GM18519 (cell line): ENCODE results near the gene PDCD1.

ENCODE experiments used
- ATAC-seq: cut with Tn5 transposase; IDR thresholded peaks from one replicate; pipeline ENCODE4 v1.9.1; 2021; ENCODE audit warnings: mild to moderate bottlenecking, moderate library complexity; ENCODE audit not compliant: unreplicated experiment, low FRiP score

The PDCD1 gene

GRCh38 chr2:241853651-241854341, 4.9 kb downstream of the PDCD1 start:
- no peak for ATAC-seq

- no peak for ATAC-seq
These were observed 5.6 kb downstream of the PDCD1 start for GRCh38 chr2:241852981-241853631.

DNA sequence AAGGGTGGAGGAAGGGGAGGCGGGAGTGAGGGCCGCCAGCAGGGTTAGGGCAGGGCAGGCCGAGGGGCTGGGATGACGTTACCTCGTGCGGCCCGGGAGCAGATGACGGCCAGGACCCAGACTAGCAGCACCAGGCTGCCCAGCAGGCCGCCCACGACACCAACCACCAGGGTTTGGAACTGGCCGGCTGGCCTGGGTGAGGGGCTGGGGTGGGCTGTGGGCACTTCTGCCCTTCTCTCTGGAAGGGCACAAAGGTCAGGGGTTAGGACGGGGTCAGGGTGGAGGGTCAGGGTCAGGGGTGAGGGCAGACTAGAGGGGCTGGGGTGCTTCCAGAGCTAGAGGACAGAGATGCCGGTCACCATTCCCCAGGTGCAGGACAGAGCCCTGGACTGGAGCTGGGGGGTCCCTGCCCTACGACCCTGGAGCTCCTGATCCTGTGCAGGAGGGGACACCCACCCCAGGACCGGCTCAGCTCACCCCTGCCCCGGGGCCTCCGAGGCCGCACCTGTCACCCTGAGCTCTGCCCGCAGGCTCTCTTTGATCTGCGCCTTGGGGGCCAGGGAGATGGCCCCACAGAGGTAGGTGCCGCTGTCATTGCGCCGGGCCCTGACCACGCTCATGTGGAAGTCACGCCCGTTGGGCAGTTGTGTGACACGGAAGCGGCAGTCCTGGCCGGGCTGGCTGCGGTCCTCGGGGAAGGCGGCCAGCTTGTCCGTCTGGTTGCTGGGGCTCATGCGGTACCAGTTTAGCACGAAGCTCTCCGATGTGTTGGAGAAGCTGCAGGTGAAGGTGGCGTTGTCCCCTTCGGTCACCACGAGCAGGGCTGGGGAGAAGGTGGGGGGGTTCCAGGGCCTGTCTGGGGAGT, 6.3 kb downstream of the PDCD1 start:
- ATAC-seq = no peak

GRCh38 chr2:241851325-241852115, 7.2 kb downstream of the PDCD1 start:
- no peak for ATAC-seq

DNA sequence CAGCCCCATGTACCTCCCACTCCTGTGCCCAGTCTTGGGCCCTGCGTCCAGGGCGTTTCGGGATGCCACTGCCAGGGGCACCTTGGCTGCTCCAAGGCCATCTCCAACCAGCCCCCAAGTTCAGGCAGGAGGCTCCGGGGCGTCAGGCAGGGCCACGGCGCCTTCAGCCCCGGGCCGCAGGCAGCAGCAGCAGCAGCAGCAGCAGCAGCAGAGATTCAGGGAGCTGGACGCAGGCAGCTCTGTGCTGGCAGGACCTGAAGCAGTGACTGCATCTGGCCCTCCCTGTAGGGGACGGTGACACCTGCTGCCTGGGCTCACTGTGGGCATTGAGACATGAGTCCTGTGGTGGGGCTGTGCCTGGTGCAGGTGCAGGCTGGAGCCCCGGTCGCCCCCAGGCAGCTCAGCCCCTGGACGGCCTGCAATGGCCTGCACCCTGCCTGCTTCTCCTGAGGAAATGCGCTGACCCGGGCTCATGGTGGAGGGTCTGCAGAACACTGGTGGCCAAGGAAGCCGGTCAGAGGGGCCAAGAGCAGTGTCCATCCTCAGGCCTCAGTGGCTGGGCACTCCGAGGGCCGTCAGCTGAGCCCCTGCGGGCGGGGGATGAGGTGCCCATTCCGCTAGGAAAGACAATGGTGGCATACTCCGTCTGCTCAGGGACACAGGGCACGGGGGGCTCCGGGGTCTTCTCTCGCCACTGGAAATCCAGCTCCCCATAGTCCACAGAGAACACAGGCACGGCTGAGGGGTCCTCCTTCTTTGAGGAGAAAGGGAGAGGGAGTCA, 8.0 kb downstream of the PDCD1 start:
- ATAC-seq = no peak

GRCh38 chr2:241849616-241850543, 8.8 kb downstream of the PDCD1 start:
- ATAC-seq = no peak

- ATAC-seq = no peak
These were observed 9.7 kb downstream of the PDCD1 start for GRCh38 chr2:241848761-241849615.

DNA sequence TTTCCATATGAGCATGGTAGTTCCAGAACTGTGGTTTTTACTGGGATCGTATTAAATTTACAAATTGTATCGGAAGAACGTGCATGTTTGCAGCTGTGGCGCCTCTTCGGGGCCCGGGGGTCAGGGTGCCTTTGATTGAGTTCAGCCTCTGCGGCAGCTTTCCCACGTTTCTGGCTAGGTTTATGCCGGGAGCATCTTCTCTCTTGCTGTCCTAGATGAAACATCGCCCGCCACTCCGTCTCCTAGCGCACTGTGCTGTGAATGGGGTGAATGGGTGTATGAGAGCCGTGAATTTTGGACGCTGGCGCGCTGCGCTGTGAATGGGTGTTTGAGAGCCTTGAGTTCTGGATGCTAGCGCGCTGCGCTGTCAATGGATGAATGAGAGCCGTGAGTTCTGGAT, 12.3 kb downstream of the PDCD1 start:
- no peak for ATAC-seq

DNA sequence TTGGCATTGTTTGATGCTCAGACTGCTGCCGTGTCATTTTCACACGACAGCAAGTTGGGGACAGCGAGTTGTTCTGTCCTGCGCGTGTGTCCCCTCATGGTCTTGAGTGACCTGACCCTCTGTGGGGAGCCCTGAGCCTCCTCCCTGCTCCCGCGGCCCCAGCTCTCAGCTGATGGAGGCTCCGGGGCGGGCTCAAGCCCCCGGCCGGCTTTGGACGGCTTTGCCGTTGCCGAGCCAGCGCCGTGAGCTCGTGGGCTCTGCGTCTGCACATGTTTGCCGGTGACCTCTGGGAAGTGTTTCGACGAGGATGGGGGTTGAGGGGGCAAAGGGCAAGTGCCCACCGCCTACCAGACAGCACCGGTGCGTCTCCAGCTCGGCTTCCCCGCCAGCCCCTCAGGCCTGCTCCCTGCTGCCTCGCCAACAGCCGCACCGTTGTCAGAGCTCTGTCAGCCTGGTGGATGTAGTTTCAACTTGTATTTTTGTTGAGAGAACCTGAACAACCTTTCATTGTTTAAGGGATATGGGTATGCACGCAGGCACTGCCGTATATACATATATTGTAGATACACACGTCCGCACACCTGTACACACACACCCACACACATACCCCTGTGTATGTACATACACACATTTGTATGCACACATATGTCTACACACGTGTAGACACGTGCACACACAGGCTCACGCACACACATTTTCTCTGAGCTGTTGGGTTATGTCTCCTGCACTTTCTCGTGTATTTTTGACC, 13.7 kb downstream of the PDCD1 start:
- no peak for ATAC-seq

GRCh38 chr2:241844066-241844728, 14.5 kb downstream of the PDCD1 start:
- no peak for ATAC-seq

DNA sequence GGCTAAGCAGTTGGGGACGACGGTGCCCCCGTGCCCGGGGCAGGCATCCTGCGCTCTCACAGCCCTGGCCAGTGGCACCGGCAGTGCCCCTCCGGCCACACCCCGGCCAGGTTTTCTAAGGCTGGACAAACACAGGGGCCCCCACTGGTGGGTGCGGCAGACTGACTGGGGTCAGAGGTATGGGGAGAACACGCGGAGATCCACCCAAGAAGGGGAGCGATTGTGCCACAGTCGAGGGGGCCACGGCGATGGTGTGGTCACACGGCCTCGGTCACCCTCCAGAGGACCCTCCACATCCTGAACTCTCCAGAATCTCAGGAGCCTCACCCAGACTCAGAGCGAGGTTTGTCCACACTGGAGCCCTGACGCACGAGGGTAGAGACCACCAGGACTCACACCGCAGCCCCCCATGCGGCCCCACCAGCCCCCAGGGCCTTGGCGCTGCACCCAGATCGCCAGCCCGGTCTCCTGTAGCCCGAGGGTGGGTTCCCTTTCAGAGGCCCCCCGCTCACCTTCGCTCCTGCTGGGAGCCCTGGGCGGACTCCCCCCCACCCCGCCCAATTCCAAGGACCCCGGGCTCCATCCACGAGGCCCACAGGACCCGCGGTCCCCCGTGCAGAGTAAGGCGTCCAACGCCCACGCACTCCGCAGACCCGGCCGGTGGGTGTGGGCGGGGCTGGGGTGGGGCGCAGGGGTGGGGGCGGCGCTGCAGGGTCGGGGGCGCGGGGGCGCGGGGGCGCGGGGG, 15.2 kb downstream of the PDCD1 start:
- no peak for ATAC-seq

DNA sequence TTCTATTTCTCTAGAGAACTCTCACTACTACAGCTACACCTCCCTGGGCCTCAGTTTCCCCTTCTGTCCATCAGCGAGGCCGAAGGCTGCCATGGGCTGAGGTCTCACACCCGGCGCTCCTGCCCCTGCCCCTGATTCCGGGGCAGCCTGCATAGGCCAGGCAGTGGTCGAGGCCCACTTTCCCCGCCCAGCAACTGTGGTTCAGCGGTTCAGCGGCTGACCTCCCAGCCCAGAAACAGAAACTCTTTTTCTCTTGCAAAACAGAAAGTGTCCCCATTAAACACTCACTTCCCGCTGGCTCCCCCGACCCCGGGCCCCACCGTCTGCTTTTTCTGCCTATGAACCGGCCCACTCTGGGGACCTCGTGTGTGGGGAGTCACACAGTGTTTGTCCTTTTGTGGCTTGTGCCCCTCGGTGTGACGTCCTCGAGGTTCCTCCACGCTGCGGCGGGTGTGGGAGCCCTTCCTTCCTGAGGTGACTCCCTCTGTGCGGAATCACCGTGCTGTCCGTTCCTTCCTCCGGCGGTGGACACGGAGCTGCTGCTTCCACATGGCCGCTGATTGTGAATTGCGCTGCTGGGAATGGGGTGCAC, 16.0 kb downstream of the PDCD1 start:
- ATAC-seq = no peak

DNA sequence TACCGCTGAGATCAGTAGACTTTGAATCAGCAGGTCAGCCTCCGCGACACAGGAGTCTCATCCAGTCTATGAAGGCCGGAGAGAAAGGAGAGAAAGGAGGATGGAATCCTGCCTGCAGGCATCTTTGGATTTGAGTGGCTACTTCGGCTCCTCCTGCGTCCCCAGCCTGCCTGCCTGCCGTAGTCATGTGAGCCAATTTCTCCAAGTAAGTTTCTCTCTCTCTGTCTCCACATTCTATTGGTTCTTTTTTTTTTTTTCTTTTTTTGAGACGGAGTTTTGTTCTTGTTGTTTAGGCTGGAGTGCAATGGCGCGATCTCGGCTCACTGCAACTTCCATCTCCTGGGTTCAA, 16.7 kb downstream of the PDCD1 start:
- no peak for ATAC-seq

DNA sequence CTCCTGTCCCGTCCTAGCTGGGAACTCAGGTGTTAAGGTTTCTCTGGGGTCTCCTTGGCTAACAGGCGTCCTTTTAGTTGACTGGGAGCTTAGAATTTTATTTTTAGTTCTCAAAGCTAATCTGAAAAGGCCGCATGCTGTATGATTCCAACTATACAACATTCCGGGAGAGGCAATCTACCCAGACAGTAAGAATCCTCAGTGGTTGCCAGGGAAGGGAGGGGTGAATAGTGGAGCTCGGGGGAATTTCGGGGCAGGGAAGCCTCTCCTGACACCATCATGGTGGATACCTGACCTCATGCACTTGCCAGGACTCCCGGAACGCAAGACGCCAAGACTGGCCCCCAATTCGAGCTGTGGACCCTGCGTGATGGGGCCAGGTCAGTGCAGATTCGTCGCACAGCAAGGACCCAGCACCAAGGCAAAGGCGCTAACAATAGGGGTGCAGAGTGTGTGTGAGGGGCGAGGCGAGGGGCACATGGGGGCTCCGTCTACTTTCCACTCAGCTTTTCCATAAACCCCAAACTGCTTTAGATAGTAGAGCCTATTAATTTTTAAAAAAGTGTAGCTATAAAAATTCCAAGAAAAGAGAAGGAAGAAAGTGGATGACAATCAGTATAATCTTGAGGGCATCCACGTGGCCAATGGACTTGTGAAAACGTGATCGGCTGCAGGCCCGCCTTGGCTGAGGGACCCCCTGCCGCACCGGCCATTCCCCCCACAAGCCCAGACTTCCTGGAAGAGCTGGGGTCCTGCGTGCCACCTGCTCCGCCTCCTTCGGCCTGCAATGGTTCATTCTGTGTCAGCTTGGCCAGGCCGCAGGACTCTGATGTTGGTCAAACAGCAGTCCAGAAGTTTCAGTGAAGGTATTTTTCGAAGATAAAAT, 17.3 kb downstream of the PDCD1 start:
- no peak for ATAC-seq
